GM12878 (cell line): ENCODE measurements around the gene OPN3. TPM values are rescaled to one million over a fixed set of nuclear protein-coding genes. Genes with fewer than 3 reads are reported as not detected.

Source experiments
- ATAC-seq: fragments of 200-7000 bp; cut with Tn5 transposase; 3 replicates; pipeline ENCODE4 v1.9.1; 2020; ENCODE audit warnings: mild to moderate bottlenecking, moderate library complexity
- BruUV-seq: library from RNA; stranded (reverse); fragments of 400-500 nt; replicated peaks from 2 replicates; lab custom pipeline; 2021; lab: Mats Ljungman, UMichigan
- CTCF ChIA-PET: fragments of 300-600 bp; sonication (Branson Sonifier 250); formaldehyde crosslinking; extraction: SDS; loops from one replicate; lab custom pipeline; 2021; ENCODE audit warnings: inconsistent platforms; lab: Yijun Ruan, JAX
- POLR2A ChIA-PET: fragments of 350-600 bp; formaldehyde crosslinking; extraction: SDS; loops from one replicate; lab custom pipeline; 2021; ENCODE audit warnings: inconsistent platforms; lab: Charles Lee
- RAD21 ChIA-PET: fragments of 300-600 bp; sonication (Branson Sonifier 250); formaldehyde crosslinking; loops from one replicate; lab custom pipeline; 2023; ENCODE audit warnings: antibody characterized with exemption; ENCODE audit not compliant: unreplicated experiment; lab: Charles Lee
- SMC1A ChIA-PET: fragments of 300-600 bp; sonication (Branson Sonifier 250); formaldehyde crosslinking; loops from one replicate; lab custom pipeline; 2023; ENCODE audit not compliant: unreplicated experiment, uncharacterized antibody; lab: Charles Lee
- DNase-seq: peaks from one replicate; pipeline ENCODE4 v3.0.0-alpha.2; 2011; ENCODE audit warnings: low read depth, low spot score
- FAIRE-seq: peaks from 3 replicates; lab custom pipeline; 2011; peaks lifted over from hg19 to GRCh38; lab: Jason Lieb, UNC
- H2AFZ ChIP-seq: 2 replicates; pipeline ENCODE4 v1.6.0; 2011; ENCODE audit warnings: low read depth, low read length, control low read depth; ENCODE audit not compliant: control insufficient read depth
- H3K27ac ChIP-seq: 2 replicates; pipeline ENCODE4 v1.5.1; 2011; ENCODE audit warnings: control low read depth; ENCODE audit not compliant: control insufficient read depth, insufficient read depth
- H3K27me3 ChIP-seq, 2 experiments: replicated peaks in 1 of 2; 2 replicates each; pipeline versions ENCODE4 v1.6.0 to v1.6.1; 2011; ENCODE audit warnings: low read length in 1 of 2; ENCODE audit not compliant: control insufficient read depth in 2 of 2, insufficient read depth in 2 of 2
- H3K36me3 ChIP-seq, 2 experiments: 2 replicates each; pipeline ENCODE4 v1.5.1; 2011; ENCODE audit warnings: low read length in 1 of 2; ENCODE audit not compliant: control insufficient read depth in 2 of 2, insufficient read depth in 2 of 2
- H3K4me1 ChIP-seq: 2 replicates; pipeline ENCODE4 v1.6.1; 2011; ENCODE audit warnings: mild to moderate bottlenecking, low read length, moderate library complexity, mixed read lengths; ENCODE audit not compliant: control insufficient read depth, insufficient read depth
- H3K4me2 ChIP-seq: 2 replicates; pipeline ENCODE4 v1.6.0; 2011; ENCODE audit warnings: control low read depth; ENCODE audit not compliant: control insufficient read depth, insufficient read depth
- H3K4me3 ChIP-seq: fragments of 200-600 bp; sonication (generic); 2 replicates; pipeline ENCODE4 v1.5.1; 2016
- H3K79me2 ChIP-seq: 2 replicates; pipeline ENCODE4 v1.6.0; 2011; ENCODE audit warnings: low read length; ENCODE audit not compliant: control insufficient read depth, insufficient read depth
- H3K9ac ChIP-seq: 2 replicates; pipeline ENCODE4 v1.8.0; 2011; ENCODE audit warnings: low read length, control low read depth, mixed read lengths; ENCODE audit not compliant: control insufficient read depth, insufficient read depth
- H3K9me3 ChIP-seq: replicated peaks from 3 replicates; pipeline ENCODE4 v1.5.1; 2011; ENCODE audit warnings: mild to moderate bottlenecking, low read length; ENCODE audit not compliant: control insufficient read depth, insufficient read depth
- H4K20me1 ChIP-seq: 2 replicates; pipeline ENCODE4 v1.6.0; 2011; ENCODE audit not compliant: control insufficient read depth, insufficient read depth
- CBX3 ChIP-seq: fragments of 200-600 bp; sonication (generic); IDR thresholded peaks from 2 replicates; pipeline ENCODE4 v1.6.1; 2016; ENCODE audit warnings: low read depth, borderline replicate concordance
- RAD21 ChIP-seq: IDR thresholded peaks from 2 replicates; pipeline ENCODE4 v1.6.1; 2011; ENCODE audit warnings: mild to moderate bottlenecking, low read depth, low read length, moderate library complexity; ENCODE audit not compliant: insufficient read depth
- SMAD1 ChIP-seq: fragments of 450-650 bp; IDR thresholded peaks from 2 replicates; pipeline ENCODE4 v1.6.1; 2018; ENCODE audit warnings: mild to moderate bottlenecking, low read depth; ENCODE audit not compliant: partially characterized antibody
- WGBS: methylation state at CpG from one replicate; pipeline ENCODE4 v1.1.6; 2016; ENCODE audit warnings: low lambda C conversion rate; ENCODE audit not compliant: insufficient replicate concordance, insufficient coverage; ENCODE audit errors: missing lambda C conversion rate; 5-methylcytosine and 5-hydroxymethylcytosine counted together
- in situ Hi-C: fragments of 300-500 bp; cut with MboI; formaldehyde crosslinking; loops from 9 replicates; pipeline ENCODE4 v1.14.3; 2018; ENCODE audit warnings: mixed read lengths
- intact Hi-C: fragments of 100-400 bp; cut with micrococcal nuclease; formaldehyde crosslinking; loops from one replicate; pipeline ENCODE4 v1.14.2; 2022; ENCODE audit not compliant: unreplicated experiment
- polyA plus RNA-seq, 11 experiments: library from polyadenylated mRNA; depleted of rRNA in 4 of 11; unstranded in 6 of 11; stranded (reverse) in 5 of 11; fragments of >200 nt; fragmentation: Nextera tagmentation in 4 of 11; fragmentation: Illumina TruSeq in 1 of 11; extraction: Ambion mirVana in 4 of 11; extraction: Trizol in 1 of 11; gene quantifications; 1 replicate in 1 of 11; 2 replicates in 10 of 11; pipeline versions ENCODE4 v1.2.1 to v1.2.3, GENCODE V29; 2011 to 2016; ENCODE audit warnings: inconsistent platforms in 2 of 11, missing spikeins in 2 of 11, low read depth in 1 of 11
- total RNA-seq, 4 experiments: library from RNA; depleted of rRNA in 3 of 4; stranded (reverse); fragments of >200 nt in 3 of 4; fragmentation: Illumina TruSeq in 1 of 4; extraction: Trizol in 1 of 4; gene quantifications; 2 replicates each; pipeline versions ENCODE4 v1.2.1 to v1.2.3, GENCODE V29; 2013 to 2021
- TF ChIP-seq, protein P1 (sequence below): fragments of 450-650 bp; IDR thresholded peaks from 2 replicates; pipeline ENCODE4 v1.6.1; 2014; ENCODE audit warnings: mild to moderate bottlenecking
- TF ChIP-seq, protein P2 (sequence below): IDR thresholded peaks from 2 replicates; pipeline ENCODE4 v1.6.1; 2012; ENCODE audit warnings: low read depth, low read length, improper control_type of control experiment

The OPN3 gene
- total and polyA plus RNA-seq, 10 of the 15 experiments (the other 5 are each of a cell fraction or from before 2014, with no cell fraction given), result 0.26 to 12.2 (median 7.4) TPM

DNA sequence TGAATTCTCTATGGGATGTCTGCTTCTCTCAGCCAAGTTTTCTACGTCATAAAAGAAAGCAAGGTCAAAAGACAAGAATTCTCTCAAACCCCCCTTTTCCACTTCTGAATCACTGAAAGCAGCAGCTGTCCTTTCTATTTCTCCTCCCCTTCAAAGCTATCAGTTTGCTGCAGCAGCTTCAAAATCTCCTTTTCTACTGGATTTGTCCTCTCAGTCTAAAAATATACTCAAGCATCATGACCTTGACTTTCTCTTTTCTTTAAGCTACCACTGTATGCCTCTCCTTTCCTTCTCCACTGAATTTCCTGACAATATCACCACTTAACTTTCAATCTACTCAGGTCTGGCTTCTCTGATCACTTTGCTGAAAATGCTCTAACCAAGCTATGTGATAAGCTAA, 13.8 kb upstream of the OPN3 start:
- Histone ChIP-seq H3K27ac (no peak overlapping the region), H3K9me3 (no peaks in the 10 kb centered on the region), H3K4me2 (no peak overlapping the region), H3K4me1 (no peaks in the 10 kb centered on the region), H4K20me1 (no peaks in the 10 kb centered on the region), H3K4me3 (no peak overlapping the region), H3K27me3 (no peaks in the 10 kb centered on the region; a peak in 1 of 4 replicates), H3K36me3 (no peaks in the 10 kb centered on the region), H3K9ac (no peak overlapping the region), H2AFZ (no peak overlapping the region), H3K79me2 (no peaks in the 10 kb centered on the region)
- DNase-seq (no peak), ATAC-seq (no peak), FAIRE-seq (no peak)
- BruUV-seq, result no TSS peak
- TF ChIP-seq CBX3 (no peak), RAD21 (no peak), SMAD1 (no peak)
- TF ChIP-seq, protein P1, sequence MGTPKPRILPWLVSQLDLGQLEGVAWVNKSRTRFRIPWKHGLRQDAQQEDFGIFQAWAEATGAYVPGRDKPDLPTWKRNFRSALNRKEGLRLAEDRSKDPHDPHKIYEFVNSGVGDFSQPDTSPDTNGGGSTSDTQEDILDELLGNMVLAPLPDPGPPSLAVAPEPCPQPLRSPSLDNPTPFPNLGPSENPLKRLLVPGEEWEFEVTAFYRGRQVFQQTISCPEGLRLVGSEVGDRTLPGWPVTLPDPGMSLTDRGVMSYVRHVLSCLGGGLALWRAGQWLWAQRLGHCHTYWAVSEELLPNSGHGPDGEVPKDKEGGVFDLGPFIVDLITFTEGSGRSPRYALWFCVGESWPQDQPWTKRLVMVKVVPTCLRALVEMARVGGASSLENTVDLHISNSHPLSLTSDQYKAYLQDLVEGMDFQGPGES, result no peak
- TF ChIP-seq, protein P2, sequence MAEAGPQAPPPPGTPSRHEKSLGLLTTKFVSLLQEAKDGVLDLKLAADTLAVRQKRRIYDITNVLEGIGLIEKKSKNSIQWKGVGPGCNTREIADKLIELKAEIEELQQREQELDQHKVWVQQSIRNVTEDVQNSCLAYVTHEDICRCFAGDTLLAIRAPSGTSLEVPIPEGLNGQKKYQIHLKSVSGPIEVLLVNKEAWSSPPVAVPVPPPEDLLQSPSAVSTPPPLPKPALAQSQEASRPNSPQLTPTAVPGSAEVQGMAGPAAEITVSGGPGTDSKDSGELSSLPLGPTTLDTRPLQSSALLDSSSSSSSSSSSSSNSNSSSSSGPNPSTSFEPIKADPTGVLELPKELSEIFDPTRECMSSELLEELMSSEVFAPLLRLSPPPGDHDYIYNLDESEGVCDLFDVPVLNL, result no peak
- ChIA-PET POLR2A (no interaction called here), CTCF (interaction anchor here (0.9 kb wide), 1 partner anchor 43 kb away, joined by 4 read pairs; no protein-coding TSS in a partner anchor), SMC1A (no interaction called here), RAD21 (no interaction called here)
- intact Hi-C loops, result no loop called here
- WGBS, result 4% methylated on average over 1 of the region's 1 CpG
- in situ Hi-C loops, result no loop called here
